Skin of body (tissue), 2 donors: Measurements from ENCODE around the gene CT45A8. TPM values are rescaled to one million over a fixed set of nuclear protein-coding genes. Genes with fewer than 3 reads are reported as not detected.
"Not testable (repeated sequence)": the region's sequence is repeated elsewhere in the genome, so short reads cannot be mapped to it uniquely, and the experiment has no call there.

Experiments
- DNase-seq: peaks from one replicate; lab custom pipeline; 2025; lab: John Stamatoyannopoulos, UW
- total RNA-seq: library from RNA; depleted of rRNA; stranded (reverse); fragments of >200 nt; gene quantifications from one replicate; pipeline ENCODE4 v1.2.3, GENCODE V29; 2014

CT45A8 gene, protein sequence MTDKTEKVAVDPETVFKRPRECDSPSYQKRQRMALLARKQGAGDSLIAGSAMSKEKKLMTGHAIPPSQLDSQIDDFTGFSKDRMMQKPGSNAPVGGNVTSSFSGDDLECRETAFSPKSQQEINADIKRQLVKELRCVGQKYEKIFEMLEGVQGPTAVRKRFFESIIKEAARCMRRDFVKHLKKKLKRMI
- not detected for total RNA-seq

DNA sequence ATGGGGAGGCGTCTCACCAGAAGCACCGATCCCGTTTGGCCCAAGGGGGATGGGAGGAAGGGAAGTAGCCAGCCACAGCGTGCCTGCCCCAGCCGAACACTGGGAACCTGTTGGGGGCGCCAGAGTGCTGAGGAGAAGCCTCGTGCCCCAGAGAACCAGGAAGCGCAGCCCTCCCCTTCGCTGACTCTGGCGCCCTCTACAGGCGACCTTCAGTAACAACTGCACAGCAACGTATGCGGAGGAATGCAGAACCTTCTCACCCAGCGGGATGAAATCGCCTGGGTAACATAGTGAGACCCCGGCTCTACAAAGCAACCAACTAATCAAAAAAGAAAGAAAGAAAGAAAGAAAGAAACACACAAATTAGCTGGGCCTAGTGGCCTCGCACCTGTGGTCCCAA is at the start of gene CT45A8:
Gene CT45A8 (minus strand): TSS at position 101 of the 400 bp plus-strand sequence. CDS start 3,755 bp downstream, outside the sequence.
- DNase-seq, result not testable (repeated sequence)

DNA sequence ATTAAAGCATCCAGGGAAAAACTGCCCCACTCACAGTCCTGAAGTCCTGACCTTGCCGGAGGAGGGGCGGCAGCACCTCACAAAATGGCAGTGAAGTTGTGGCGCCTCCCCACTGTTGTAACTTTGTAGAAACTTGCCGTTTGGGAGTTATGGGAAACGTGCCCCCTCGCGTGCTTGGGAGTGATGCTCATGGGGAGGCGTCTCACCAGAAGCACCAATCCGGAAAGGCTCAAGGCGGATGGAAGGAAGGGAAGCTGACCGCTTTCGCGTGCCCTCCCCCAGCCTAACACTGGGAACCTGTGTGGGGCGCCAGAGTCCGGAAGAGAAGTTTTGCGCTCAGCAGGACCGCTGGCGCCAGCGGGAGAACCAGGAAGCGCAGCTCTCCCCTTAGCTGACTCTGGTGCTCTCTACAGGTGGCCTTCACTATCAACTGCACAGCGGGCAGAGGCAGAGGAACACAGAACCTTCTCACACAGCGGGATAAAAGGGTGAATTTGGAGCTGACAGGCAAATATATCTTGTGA is 39.0 kb upstream of the CT45A8 start, which contains the start of the genes CT45A10 and SAGE1:
Gene CT45A10 (minus strand): TSS at position 151 of the 524 bp plus-strand sequence. CDS start 8,100 bp downstream, outside the sequence.
Gene SAGE1 (plus strand): TSS at position 423 of the 524 bp plus-strand sequence. CDS start 2,527 bp downstream, outside the sequence.
- DNase-seq, result no peak

DNA sequence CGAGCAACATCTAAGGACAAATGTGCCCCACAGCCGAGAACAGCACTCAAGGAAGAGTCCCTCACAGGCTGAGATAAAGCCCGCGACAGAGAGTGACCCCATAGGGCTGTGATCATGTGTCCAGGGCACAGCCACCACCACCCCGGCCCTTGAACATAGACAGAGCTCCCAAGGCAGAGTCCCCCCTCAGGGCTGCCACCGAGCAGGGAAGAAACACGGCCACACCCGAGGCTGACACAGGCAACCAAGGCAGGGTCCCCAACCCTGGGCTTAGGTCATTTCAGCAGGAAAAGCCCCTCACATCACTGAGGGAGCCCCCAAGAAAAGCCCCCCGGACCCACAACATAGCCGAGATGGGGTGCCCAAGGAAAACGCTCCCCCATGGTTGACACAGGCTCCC is 38.4 kb upstream of the CT45A8 start:
- no peak for DNase-seq

DNA sequence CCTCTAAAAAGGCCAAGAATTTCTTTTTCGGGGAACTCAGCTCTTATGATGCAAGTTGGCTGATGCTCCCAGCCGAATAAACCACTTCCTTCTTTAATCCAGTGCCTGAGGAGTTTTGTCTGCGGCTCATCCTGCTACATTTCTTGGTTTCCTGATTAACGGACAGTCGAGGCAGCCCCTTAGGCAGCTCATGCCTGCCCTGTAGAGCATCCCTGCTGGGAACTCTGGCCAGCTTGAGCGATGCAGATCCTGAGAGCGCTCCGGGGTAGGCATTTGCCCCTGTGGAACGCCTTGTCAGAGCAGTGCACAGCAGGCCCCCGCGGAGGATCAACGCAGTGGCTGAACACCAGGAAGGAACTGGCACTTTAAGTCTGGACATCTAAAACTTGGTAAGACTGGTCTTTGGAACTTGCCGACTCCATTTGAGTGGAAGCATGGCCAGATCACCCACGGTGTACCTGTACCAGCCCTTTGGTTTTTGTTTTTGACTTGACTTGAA is 35.8 kb upstream of the CT45A8 start:
- no peak for DNase-seq

DNA sequence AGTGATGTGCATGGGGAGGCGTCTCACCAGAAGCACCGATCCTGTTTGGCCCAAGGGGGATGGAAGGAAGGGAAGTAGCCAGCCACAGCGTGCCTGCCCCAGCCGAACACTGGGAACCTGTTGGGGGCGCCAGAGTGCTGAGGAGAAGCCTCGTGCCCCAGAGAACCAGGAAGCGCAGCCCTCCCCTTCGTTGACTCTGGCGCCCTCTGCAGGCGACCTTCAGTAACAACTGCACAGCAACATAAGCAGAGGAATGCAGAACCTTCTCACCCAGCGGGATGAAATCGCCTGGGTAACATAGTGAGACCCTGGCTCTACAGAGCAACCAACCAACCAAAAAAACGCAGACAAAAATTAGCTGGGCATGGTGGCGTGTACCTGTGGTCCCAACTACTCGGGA is 34.6 kb upstream of the CT45A8 start:
- not testable (repeated sequence) for DNase-seq

DNA sequence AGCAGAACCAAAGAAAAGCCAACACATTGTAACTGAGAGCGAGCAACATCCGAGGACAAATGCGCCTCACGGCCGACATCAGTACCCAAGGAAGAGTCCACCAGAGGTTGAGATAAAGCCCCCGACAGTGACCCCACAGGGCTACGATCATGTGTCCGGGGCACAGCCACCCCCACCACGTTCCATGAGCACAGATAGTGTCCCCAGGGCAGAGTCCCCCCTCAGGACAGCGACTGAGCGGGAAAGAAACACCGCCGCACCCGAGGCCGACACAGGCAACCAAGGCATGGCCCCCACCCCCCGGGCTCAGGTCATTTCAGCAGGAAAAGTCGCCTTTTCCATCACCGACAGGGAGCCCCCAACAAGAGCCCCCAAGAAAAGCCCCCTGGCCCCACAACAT is 33.9 kb upstream of the CT45A8 start:
- DNase-seq, result not testable (repeated sequence)

DNA sequence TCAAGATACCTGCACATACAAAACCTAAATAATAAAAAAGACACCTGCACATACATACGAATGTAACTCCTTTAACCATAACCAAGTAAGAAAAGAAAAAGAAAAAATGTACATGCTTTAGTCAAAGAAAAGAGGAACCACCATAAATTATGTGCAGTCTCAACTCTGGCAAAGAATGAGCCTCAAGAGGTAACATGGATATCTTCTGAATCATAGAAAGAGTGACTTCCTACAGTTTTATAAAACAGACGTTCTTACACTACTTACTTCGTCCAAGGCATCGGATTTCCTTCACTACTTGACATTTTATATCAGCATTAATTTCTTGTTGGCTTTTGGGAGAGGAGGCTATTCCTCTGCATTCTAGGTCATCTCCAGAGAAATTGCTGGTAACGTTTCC is 28.4 kb upstream of the CT45A8 start:
- not testable (repeated sequence) for DNase-seq

DNA sequence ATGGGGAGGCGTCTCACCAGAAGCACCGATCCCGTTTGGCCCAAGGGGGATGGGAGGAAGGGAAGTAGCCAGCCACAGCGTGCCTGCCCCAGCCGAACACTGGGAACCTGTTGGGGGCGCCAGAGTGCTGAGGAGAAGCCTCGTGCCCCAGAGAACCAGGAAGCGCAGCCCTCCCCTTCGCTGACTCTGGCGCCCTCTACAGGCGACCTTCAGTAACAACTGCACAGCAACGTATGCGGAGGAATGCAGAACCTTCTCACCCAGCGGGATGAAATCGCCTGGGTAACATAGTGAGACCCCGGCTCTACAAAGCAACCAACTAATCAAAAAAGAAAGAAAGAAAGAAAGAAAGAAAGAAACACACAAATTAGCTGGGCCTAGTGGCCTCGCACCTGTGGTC is 17.4 kb upstream of the CT45A8 start, which contains the start of gene CT45A9:
Gene CT45A9 (minus strand): TSS at position 101 of the 400 bp plus-strand sequence. CDS start 3,751 bp downstream, outside the sequence.
- DNase-seq, result not testable (repeated sequence)

DNA sequence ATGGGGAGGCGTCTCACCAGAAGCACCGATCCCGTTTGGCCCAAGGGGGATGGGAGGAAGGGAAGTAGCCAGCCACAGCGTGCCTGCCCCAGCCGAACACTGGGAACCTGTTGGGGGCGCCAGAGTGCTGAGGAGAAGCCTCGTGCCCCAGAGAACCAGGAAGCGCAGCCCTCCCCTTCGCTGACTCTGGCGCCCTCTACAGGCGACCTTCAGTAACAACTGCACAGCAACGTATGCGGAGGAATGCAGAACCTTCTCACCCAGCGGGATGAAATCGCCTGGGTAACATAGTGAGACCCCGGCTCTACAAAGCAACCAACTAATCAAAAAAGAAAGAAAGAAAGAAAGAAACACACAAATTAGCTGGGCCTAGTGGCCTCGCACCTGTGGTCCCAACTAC is 17.2 kb downstream of the CT45A8 start, which contains the start of gene CT45A7:
Gene CT45A7 (minus strand): TSS at position 101 of the 400 bp plus-strand sequence. CDS start 3,747 bp downstream, outside the sequence.
- not testable (repeated sequence) for DNase-seq

DNA sequence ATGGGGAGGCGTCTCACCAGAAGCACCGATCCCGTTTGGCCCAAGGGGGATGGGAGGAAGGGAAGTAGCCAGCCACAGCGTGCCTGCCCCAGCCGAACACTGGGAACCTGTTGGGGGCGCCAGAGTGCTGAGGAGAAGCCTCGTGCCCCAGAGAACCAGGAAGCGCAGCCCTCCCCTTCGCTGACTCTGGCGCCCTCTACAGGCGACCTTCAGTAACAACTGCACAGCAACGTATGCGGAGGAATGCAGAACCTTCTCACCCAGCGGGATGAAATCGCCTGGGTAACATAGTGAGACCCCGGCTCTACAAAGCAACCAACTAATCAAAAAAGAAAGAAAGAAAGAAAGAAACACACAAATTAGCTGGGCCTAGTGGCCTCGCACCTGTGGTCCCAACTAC is 34.4 kb downstream of the CT45A8 start, which contains the start of gene CT45A2:
Gene CT45A2 (minus strand): TSS at position 101 of the 400 bp plus-strand sequence. CDS start 3,747 bp downstream, outside the sequence.
- DNase-seq, result not testable (repeated sequence)

DNA sequence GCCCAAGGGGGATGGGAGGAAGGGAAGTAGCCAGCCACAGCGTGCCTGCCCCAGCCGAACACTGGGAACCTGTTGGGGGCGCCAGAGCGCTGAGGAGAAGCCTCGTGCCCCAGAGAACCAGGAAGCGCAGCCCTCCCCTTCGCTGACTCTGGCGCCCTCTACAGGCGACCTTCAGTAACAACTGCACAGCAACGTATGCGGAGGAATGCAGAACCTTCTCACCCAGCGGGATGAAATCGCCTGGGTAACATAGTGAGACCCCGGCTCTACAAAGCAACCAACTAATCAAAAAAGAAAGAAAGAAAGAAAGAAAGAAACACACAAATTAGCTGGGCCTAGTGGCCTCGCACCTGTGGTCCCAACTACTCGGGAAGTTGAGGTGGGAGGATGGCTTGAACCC is 51.7 kb downstream of the CT45A8 start, which contains the start of gene CT45A6:
Gene CT45A6 (minus strand): TSS at position 101 of the 400 bp plus-strand sequence. CDS start 3,794 bp downstream, outside the sequence.
- not testable (repeated sequence) for DNase-seq

Other genes with a start within 250 kb of the CT45A8 start
- gene CT45A1, start 140.9 kb downstream of the CT45A8 start, total RNA-seq, result not detected
- not detected for gene CT45A3, start 86.3 kb downstream of the CT45A8 start, total RNA-seq
- gene CT45A5, start 69.0 kb downstream of the CT45A8 start, total RNA-seq, result not detected
- not detected for gene CT45A6, start 51.8 kb downstream of the CT45A8 start, total RNA-seq
- not detected for gene CT45A2, start 34.5 kb downstream of the CT45A8 start, total RNA-seq
- not detected for gene CT45A7, start 17.3 kb downstream of the CT45A8 start, total RNA-seq
- gene CT45A9, start 17.3 kb upstream of the CT45A8 start, total RNA-seq, result not detected
- gene CT45A10, start 38.9 kb upstream of the CT45A8 start, total RNA-seq, result not detected
- gene SAGE1, start 39.2 kb upstream of the CT45A8 start, total RNA-seq, result not detected
- 13.2 TPM for gene MMGT1, start 119.5 kb upstream of the CT45A8 start, total RNA-seq
- 15.9 TPM for gene SLC9A6, start 130.9 kb upstream of the CT45A8 start, total RNA-seq